ENCODE measurements around the gene OR2B2.

OR2B2 gene

DNA sequence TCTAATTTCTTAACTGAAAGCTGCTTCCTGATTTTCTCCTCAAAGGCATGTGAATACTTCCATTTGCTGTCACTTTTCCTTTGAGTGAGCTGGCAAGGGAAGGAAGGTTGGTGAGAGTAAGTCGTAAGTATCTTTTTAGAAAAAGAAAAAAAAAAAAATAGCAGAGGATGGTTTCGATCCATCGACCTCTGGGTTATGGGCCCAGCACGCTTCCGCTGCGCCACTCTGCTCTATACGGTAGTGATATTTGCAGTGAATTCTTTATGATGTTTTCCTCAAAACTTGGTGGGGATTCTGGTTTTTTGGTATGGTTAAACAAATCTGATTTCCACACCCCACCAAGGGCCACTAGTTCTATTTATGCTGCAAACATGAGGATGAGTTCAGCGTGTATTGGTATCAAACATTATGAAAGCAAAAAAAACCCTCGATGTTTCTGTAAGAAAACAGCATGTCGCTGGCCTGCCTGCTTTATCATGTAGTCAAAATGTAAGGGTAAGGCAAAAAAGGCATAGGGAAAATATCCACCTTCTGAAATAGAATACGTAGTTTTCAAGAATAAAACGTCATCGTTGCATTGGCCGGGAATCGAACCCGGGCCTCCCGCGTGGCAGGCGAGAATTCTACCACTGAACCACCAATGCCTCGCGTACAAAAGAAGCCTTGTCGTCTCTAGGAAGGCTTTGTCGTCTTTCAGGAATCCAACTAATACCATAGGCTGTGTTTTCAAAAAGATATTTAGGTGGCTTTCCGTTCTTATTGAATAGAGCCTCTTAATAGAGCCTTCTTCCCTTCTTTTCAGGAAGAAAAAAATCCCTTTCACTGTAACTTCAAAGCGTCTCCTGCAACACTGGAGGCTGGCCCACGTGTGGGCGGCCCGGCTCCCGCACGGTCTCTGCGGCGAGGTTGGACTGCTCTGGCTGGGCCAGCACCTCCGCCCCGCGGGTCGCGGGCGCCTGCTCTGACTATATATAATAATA, 9.6 kb downstream of the OR2B2 start (continued):
- TF ChIP-seq, protein P1, sequence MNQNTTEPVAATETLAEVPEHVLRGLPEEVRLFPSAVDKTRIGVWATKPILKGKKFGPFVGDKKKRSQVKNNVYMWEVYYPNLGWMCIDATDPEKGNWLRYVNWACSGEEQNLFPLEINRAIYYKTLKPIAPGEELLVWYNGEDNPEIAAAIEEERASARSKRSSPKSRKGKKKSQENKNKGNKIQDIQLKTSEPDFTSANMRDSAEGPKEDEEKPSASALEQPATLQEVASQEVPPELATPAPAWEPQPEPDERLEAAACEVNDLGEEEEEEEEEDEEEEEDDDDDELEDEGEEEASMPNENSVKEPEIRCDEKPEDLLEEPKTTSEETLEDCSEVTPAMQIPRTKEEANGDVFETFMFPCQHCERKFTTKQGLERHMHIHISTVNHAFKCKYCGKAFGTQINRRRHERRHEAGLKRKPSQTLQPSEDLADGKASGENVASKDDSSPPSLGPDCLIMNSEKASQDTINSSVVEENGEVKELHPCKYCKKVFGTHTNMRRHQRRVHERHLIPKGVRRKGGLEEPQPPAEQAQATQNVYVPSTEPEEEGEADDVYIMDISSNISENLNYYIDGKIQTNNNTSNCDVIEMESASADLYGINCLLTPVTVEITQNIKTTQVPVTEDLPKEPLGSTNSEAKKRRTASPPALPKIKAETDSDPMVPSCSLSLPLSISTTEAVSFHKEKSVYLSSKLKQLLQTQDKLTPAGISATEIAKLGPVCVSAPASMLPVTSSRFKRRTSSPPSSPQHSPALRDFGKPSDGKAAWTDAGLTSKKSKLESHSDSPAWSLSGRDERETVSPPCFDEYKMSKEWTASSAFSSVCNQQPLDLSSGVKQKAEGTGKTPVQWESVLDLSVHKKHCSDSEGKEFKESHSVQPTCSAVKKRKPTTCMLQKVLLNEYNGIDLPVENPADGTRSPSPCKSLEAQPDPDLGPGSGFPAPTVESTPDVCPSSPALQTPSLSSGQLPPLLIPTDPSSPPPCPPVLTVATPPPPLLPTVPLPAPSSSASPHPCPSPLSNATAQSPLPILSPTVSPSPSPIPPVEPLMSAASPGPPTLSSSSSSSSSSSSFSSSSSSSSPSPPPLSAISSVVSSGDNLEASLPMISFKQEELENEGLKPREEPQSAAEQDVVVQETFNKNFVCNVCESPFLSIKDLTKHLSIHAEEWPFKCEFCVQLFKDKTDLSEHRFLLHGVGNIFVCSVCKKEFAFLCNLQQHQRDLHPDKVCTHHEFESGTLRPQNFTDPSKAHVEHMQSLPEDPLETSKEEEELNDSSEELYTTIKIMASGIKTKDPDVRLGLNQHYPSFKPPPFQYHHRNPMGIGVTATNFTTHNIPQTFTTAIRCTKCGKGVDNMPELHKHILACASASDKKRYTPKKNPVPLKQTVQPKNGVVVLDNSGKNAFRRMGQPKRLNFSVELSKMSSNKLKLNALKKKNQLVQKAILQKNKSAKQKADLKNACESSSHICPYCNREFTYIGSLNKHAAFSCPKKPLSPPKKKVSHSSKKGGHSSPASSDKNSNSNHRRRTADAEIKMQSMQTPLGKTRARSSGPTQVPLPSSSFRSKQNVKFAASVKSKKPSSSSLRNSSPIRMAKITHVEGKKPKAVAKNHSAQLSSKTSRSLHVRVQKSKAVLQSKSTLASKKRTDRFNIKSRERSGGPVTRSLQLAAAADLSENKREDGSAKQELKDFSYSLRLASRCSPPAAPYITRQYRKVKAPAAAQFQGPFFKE (tag by site-specific recombination; IDR thresholded peaks at IDR 0.05; ENCODE audit: borderline replicate concordance), result no peak
- TF ChIP-seq ZNF140 (tag by site-specific recombination; IDR thresholded peaks at IDR 0.05) (no peak), ZNF302 (tag by site-specific recombination; IDR thresholded peaks at IDR 0.05; ENCODE audit: low read depth) (no peak), ZNF654 (tag by site-specific recombination; IDR thresholded peaks at IDR 0.05; ENCODE audit: low read depth) (no peak; the same call in 1 of the 2 replicates), PRDM1 (tag by site-specific recombination; IDR thresholded peaks at IDR 0.05) (peak; percentile 91), ZNF610 (tag by site-specific recombination; IDR thresholded peaks at IDR 0.05; ENCODE audit: borderline replicate concordance) (0 out of 2 replicates have a peak, but pooled peaks have one; percentile 24), ZNF416 (tag by site-specific recombination; IDR thresholded peaks at IDR 0.05) (no peak), ZBTB8A (tag by site-specific recombination; IDR thresholded peaks at IDR 0.05) (peak; percentile 49), ZXDB (tag by site-specific recombination; IDR thresholded peaks at IDR 0.05) (peak; percentile 11; the same call in 1 of the 2 replicates), HOXA7 (CRISPR knock-in tag; IDR thresholded peaks at IDR 0.05; ENCODE audit: borderline replicate concordance) (no peak), ZNF664 (tag by site-specific recombination; IDR thresholded peaks at IDR 0.05) (no peak), ZNF138 (tag by site-specific recombination; IDR thresholded peaks at IDR 0.05; ENCODE audit: borderline replicate concordance) (no peak), ZNF202 (tag by site-specific recombination; IDR thresholded peaks at IDR 0.05; ENCODE audit: borderline replicate concordance) (no peak), ZFP69B (tag by site-specific recombination; IDR thresholded peaks at IDR 0.05) (peak; percentile 60; the same call in 1 of the 2 replicates), KLF16 (tag by site-specific recombination; IDR thresholded peaks at IDR 0.05) (no peak), TRIM28 (IDR thresholded peaks at IDR 0.05; ENCODE audit: borderline replicate concordance, low read length) (peak; percentile 25; the same call in 1 of the 2 replicates), ZBTB21 (tag by site-specific recombination; IDR thresholded peaks at IDR 0.05) (peak; percentile 89), ZSCAN30 (tag by site-specific recombination; IDR thresholded peaks at IDR 0.05) (peak; percentile 64; the same call in 1 of the 2 replicates), ZNF214 (tag by site-specific recombination; IDR thresholded peaks at IDR 0.05; ENCODE audit: borderline replicate concordance) (0 out of 2 replicates have a peak, but pooled peaks have one; percentile 41), ZNF341 (tag by site-specific recombination; IDR thresholded peaks at IDR 0.05; ENCODE audit: low read depth) (no peak), ZNF571 (tag by site-specific recombination; IDR thresholded peaks at IDR 0.05) (no peak), ZNF558 (tag by site-specific recombination; IDR thresholded peaks at IDR 0.05) (0 out of 2 replicates have a peak, but pooled peaks have one; percentile 12), SCRT1 (tag by site-specific recombination; IDR thresholded peaks at IDR 0.05; ENCODE audit: borderline replicate concordance) (no peak), ZFHX2 (tag by site-specific recombination; conservative IDR thresholded peaks at IDR 0.05) (peak; percentile 70)
- TF ChIP-seq, protein P2, sequence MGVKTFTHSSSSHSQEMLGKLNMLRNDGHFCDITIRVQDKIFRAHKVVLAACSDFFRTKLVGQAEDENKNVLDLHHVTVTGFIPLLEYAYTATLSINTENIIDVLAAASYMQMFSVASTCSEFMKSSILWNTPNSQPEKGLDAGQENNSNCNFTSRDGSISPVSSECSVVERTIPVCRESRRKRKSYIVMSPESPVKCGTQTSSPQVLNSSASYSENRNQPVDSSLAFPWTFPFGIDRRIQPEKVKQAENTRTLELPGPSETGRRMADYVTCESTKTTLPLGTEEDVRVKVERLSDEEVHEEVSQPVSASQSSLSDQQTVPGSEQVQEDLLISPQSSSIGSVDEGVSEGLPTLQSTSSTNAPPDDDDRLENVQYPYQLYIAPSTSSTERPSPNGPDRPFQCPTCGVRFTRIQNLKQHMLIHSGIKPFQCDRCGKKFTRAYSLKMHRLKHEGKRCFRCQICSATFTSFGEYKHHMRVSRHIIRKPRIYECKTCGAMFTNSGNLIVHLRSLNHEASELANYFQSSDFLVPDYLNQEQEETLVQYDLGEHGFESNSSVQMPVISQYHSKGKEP (tag by site-specific recombination; IDR thresholded peaks at IDR 0.05), result peak; percentile 5; the same call in 1 of the 2 replicates
- TF ChIP-seq, protein P3, sequence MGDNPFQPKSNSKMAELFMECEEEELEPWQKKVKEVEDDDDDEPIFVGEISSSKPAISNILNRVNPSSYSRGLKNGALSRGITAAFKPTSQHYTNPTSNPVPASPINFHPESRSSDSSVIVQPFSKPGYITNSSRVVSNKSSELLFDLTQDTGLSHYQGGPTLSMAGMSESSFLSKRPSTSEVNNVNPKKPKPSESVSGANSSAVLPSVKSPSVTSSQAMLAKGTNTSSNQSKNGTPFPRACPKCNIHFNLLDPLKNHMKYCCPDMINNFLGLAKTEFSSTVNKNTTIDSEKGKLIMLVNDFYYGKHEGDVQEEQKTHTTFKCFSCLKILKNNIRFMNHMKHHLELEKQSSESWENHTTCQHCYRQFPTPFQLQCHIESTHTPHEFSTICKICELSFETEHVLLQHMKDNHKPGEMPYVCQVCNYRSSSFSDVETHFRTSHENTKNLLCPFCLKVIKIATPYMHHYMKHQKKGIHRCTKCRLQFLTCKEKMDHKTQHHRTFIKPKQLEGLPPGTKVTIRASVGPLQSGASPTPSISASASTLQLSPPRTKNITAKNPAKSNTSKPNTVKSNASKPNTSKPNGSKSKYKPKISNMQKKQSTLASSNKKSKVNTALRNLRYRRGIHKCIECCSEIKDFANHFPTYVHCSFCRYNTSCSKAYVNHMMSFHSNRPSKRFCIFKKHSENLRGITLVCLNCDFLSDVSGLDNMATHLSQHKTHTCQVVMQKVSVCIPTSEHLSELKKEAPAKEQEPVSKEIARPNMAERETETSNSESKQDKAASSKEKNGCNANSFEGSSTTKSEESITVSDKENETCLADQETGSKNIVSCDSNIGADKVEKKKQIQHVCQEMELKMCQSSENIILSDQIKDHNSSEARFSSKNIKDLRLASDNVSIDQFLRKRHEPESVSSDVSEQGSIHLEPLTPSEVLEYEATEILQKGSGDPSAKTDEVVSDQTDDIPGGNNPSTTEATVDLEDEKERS (tag by site-specific recombination; IDR thresholded peaks at IDR 0.05), result 0 out of 2 replicates have a peak, but pooled peaks have one; percentile 19
- TF ChIP-seq, protein P4, sequence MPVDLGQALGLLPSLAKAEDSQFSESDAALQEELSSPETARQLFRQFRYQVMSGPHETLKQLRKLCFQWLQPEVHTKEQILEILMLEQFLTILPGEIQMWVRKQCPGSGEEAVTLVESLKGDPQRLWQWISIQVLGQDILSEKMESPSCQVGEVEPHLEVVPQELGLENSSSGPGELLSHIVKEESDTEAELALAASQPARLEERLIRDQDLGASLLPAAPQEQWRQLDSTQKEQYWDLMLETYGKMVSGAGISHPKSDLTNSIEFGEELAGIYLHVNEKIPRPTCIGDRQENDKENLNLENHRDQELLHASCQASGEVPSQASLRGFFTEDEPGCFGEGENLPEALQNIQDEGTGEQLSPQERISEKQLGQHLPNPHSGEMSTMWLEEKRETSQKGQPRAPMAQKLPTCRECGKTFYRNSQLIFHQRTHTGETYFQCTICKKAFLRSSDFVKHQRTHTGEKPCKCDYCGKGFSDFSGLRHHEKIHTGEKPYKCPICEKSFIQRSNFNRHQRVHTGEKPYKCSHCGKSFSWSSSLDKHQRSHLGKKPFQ (tag by site-specific recombination; IDR thresholded peaks at IDR 0.05), result 0 out of 2 replicates have a peak, but pooled peaks have one; percentile 10

Measured in HEK293 (cell line).